Subcutaneous adipose tissue (tissue), 4 donors: Measurements from ENCODE around the gene SERINC1. TPM values are rescaled to one million over a fixed set of nuclear protein-coding genes. Genes with fewer than 3 reads are reported as not detected.

ENCODE experiments used
- total RNA-seq, 4 donors: library from RNA; depleted of rRNA; stranded (reverse); fragments of >200 nt; gene quantifications; one replicate each; pipeline ENCODE4 v1.1.0, GENCODE V29; 2016
- TF ChIP-seq, protein P1 (sequence below): fragments of 450-650 bp; IDR thresholded peaks from one replicate; pipeline ENCODE4 v1.5.1; 2016; ENCODE audit warnings: low read depth, mild to moderate bottlenecking, control low read depth, antibody characterized with exemption, moderate library complexity

SERINC1 gene
- 100 to 1,000 TPM; 264 to 401 (median 350) TPM for total RNA-seq

DNA sequence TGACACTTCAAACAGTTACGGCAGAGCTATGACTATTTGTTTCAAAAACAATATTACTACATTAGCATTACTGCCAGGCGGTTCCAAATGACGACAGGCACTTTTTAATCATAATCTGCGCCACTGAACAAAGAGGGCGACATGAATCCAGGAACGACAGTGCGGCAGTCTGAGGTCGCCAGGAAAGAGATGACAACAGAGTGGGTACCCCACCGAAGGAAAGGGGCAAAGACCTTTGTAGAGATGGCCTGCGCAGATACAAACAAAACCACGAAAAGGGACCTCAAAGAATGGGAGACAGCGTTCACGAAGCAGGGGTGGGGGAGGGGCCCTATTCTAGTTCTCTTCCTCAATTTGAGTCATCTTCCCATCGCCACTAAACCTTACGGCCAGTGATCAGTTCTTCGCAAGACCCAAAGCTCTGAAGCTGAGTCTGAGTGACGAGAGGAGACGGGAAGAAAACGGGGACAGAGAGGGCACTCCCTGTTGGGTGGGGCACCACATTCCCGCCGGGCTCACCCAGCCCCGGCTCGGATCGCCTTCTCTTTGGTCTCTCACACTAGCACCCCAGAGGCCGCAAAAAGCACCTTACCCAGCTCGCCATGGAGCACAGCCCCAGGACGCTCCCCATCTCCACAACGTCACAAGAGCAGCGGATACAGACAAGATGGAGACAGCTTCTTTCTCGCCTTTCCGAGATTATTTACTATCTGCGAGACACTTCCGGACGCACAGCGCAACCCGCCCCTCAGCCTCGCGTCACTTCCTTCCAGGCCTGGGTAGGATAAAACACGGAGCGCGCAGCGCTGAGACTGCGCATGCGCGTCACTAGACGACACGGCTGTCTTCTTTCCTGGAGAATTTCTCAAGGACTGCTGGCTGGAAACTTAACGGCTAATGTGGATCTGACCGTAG is at the start of gene SERINC1:
TSS of gene SERINC1 (minus strand) at position 701 of the 915 bp plus-strand sequence. CDS start at position 631, 70 bp downstream.
- TF ChIP-seq, protein P1, sequence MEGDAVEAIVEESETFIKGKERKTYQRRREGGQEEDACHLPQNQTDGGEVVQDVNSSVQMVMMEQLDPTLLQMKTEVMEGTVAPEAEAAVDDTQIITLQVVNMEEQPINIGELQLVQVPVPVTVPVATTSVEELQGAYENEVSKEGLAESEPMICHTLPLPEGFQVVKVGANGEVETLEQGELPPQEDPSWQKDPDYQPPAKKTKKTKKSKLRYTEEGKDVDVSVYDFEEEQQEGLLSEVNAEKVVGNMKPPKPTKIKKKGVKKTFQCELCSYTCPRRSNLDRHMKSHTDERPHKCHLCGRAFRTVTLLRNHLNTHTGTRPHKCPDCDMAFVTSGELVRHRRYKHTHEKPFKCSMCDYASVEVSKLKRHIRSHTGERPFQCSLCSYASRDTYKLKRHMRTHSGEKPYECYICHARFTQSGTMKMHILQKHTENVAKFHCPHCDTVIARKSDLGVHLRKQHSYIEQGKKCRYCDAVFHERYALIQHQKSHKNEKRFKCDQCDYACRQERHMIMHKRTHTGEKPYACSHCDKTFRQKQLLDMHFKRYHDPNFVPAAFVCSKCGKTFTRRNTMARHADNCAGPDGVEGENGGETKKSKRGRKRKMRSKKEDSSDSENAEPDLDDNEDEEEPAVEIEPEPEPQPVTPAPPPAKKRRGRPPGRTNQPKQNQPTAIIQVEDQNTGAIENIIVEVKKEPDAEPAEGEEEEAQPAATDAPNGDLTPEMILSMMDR: no peak

DNA sequence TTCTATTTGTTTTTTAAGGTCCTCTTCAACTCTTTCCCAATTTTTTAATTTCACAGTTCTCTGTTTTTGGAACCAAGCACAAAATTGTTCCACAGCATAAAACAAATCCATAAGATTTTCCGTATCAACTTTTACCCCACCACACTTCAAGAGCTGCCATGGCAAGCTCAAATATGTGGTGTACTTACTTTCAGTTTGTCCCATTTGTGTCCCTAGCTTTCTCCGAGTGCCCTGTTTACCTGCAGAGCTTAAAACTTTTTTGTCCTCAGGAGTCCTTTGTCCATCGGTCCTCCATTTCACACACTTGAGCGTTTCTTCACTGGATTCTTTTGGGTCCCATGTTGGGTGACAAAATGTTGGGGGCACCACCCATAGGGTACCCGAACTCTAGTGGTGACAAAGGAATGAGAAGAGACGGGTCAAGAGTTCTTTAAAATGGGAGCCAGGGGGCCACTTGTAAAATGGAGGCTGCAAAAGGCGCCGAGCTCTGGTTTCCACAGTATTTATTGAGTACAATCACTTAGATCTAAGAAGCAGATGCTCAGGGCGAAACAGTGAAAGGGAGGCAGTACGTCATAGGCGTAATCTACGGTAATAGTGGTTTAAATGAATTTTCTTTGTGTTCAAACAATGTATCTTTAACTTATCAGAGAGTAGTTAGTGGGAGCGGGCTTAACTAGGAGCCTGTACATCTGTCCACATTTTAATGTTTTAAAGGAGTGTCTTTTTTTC is 39.8 kb upstream of the SERINC1 start:
- TF ChIP-seq, protein P1: no peak

DNA sequence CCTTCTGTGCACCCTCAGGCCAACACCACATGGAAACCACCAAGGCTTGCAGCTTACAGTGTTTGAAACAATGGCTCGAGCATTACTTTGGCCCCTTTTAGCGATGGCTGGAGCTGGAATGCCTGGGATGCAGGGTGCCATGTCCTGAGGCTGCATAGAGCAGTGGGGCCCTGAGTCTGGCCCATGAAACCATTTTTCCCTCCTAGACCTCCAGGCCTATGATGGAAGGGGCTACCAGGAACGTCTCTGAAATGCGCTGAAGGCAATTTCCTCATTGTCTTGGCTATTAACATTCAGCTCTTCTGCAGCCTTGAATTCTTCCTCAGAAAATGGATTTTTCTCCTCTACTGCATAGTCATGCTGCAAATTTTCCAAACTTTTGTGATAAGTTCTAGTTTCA is 29.9 kb upstream of the SERINC1 start:
- TF ChIP-seq, protein P1: no peak

DNA sequence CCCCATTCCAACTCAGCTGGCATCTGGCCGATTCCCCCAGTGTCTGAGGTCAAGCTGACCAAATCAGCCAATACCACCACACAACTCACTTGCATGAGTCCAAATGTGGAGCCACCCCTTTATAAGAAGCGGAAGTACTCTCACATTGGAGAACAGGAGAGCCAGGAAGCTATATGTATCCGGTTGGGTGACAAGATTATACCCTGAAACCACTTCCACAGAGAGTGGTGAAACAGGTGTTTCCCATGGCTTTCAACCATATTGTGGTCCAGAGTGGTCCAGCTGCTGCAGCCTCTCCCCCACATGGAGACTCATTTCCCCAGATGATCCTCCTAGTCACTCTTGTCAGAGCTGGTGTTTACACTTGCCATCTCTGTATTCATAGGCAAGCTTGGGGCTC is 24.0 kb upstream of the SERINC1 start:
- TF ChIP-seq, protein P1: no peak

DNA sequence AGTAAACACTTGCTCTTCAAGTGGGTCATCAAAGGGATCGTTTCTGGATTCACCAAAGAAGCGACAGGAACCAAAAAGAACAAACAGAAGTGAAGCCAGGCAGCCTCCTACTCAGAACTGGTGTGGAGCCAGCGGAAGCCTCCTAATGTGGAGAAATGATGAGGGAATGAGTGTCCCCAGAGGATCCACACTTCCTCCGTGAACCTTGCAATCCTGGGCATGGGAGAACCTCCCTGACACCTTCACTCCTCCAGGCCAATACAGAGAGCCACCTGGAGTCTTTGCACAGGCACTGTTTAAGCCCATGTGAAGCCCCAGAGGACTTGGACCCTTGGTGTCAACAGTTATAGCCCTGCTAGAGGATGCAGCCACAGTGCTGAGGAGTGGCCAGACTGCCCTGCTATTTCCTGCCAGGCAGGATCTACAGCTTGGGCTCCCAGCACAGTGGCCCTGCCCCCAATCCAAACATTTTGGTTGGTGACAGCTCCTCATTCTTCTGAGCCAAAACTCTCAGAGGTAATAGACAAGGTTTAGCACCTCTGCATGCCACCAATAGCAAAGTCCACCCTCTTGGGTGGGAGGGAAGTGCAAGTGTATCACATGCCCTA is 23.2 kb upstream of the SERINC1 start:
- TF ChIP-seq, protein P1: no peak

DNA sequence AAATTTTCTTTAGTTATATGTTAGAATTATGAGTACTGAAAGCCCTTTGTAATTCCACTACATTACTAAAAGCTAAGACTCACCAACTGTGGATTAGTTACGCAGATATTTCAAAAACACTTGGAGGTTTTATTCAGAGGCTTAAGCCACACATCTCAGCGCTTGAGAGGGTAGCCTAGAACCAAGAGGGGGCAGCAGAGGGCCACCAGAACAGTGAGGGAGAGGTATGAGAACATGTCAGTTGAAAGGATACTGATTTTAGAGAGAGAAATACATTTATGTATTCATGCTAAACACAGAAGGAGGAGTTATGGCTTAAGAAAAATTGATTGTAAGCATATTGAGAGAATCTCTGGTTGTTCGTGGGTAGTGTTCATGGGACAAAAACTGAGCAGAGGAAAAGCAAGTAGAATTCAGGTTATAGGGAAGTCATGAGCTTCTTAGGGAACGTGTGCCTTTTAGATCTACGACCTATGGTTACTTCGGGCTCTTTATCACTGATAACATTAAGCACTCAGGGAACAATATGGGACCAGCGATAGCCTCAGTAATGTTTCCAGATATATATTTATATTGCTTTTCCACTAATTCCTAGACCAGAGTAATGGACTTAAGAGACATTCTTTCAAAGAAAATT is 20.4 kb upstream of the SERINC1 start:
- TF ChIP-seq, protein P1: no peak
